Endometrium (tissue), 2 donors: ENCODE measurements around the gene ZMYM2.
A peak's percentile ranks its signal among the peaks of the same experiment; 100 is the strongest.
"Not testable (repeated sequence)": the region's sequence is repeated elsewhere in the genome, so short reads cannot be mapped to it uniquely, and the experiment has no call there.

Source experiments
- FAIRE-seq: peaks from 2 replicates; lab custom pipeline; 2012; peaks lifted over from hg19 to GRCh38; lab: Jason Lieb, UNC
- donor health status: control.
- donor health status: control.

Gene ZMYM2

GRCh38 chr13:19958155-19959111 lies at the start of gene ZMYM2:
Gene ZMYM2, plus strand, starts transcription at chr13:19958727. Its CDS starts 34,346 bp downstream, at chr13:19993073.
- no peak for FAIRE-seq

DNA sequence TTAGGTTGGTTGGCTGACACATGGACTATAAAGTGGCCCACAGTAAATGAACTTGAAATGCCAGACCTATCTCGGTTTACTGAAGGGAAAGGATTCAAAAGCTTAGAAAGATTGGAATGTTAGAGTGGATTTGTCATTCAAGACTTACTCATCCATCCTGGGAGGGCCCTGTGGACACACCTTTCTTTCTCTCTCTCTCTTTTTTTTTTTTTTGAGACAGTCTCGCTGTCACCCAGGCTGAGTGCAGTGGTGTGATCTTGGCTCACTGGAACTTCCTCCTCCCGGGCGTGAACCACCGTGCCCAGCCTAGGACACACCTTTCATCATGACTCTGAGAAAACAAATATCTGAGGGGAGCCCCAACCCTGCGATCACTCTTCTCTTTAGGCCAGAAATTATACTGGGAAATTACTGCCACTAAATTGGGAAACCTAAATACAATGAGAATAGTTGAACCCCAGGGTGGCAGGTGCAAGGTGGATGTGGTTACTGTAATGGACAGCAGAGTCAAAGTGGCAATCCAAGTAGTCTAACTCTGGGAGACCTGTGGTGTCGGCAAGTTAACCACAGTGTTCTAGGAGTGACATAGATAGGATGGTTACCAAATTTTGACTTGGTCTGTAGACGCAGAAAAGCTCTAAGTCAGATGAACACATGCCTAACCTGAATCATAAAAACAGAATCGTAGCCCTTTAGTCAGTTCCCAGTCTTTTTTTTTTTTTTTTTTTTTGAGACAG lies 48.0 kb upstream of the ZMYM2 start:
- FAIRE-seq: no peak

GRCh38 chr13:19927117-19927748 lies 31.3 kb upstream of the ZMYM2 start:
- FAIRE-seq: peak; percentile 65

DNA sequence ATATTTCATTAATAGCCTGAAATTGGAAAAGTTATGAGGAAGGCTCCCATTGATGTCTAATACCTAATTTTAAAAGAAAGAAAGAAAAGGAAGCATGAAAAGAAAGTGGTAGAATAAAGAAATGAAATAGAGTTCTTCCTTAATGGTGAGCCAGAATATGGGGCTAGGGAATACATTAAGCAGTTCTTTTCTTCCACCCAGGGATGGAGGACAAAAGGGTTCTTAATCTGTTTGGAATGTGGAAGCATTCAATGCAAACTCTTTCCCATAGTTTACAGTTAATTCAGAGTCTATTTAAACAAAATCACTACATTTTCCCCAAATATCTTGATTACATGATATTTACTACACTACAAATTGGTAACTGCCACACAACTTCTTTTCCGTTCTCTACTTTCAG lies 18.4 kb upstream of the ZMYM2 start:
- FAIRE-seq: no peak

GRCh38 chr13:19950374-19950773 lies 8.2 kb upstream of the ZMYM2 start:
- no peak for FAIRE-seq

DNA sequence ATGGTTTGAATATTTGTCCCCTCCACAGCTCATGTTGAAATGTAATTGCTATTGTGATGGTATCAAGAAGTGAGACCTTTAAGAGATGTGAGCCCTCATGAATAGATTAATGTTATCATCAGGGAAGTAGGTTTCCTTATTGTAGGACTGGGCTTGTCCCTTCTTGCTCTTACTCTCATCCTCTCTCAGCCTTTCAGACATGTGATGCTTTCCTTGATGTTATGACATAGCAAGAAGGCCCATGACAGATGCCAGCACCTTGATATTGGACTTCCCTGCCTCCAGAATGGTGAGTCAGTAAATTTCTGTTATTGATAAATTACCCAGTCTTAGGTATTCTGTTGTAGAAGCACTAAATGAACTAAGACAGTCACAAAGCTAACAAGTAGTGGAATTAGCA lies 5.7 kb upstream of the ZMYM2 start:
- no peak for FAIRE-seq

- peak; percentile 39 for FAIRE-seq
Observed at GRCh38 chr13:19955873-19956559, 2.5 kb upstream of the ZMYM2 start.

GRCh38 chr13:19957320-19958154 lies 990 bp upstream of the ZMYM2 start:
- FAIRE-seq: no peak

DNA sequence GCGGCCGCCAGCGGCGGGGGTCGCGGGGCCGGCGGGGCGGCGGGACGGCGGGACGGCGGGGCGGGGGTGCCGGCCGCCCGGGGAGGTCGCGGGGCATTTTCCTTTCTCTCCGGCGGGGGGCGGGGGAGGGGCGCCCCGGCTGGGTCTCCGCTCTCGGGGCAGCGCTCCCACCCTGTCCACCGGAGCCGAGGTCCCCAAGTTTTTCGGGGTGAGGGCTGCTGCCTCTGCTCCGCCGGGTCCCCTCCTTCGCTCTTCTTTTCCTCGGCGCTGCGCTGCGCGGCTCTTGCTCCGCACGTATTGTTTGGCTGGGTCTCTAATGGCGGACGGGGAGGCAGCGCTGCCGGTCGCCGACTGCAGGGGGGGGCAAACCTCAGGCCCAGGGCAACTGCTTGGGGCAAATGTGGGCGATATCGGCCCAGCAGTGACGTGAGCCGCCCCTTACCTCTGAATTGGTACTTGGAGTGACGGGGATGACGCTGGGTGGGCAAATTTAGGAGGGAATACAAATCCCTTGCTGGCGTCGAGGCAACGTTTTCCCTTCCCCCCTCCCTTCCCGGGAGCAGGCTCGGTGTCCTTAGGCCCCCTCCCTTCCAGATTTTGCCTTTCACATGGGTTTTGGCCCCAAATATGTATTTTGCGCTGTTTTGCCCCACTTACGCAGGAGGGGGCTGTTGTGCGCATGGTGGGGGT lies 759 bp downstream of the ZMYM2 start:
- no peak for FAIRE-seq

DNA sequence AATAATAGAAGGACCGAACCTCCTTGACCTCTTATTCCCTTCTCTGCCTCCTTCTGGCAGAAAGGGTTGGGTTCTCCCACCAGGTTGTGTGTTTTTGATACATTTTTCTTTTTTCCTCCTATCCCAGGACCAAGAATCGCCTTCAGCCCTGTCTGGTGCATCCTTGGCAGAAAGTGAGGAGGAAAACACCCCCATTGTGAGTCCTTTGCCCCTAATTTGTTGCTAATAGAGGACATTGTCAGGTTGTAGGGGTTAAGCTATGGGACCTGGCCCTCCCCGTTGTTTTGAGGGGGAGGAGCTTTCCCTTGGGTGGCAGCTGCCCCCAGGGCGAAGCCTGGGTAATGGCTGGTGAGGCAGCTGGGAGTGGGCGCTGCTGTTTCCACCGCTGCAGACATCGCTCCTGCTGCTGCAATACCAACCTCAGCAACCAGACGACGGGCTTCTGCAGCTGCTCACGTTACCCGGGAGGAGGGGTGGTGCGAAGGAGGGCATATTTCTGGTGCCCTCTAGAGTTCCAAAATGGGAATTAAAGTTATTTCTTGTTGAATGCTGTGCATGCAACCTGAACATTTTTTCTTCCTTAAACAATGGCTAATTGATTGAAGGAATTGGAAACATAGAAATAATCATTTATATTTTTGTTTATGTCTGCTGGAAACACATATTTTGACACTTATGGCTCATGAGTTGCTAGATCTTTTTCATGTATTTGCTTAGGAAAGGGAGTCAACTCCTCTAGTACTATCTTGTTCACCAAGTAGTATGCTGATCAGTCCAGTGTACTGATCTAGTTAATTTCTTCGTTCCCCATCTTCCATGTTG lies 1.5 kb downstream of the ZMYM2 start:
- peak; percentile 91 for FAIRE-seq

DNA sequence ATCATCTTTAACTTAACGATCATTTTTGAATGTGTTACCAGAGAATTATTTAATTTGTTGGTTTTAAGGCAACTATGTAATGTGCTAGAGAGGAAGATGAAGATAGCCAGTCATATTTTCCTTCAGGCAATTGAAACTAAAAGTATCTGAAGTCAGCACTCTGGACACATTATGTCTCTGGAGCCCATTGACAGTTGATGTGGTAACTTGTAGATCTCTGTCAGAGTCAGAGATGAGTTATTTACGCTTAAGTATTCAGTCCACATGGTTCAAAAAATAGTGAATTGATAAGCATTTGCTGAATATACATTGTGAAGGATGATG lies 2.1 kb downstream of the ZMYM2 start:
- FAIRE-seq: no peak

GRCh38 chr13:19961489-19961888 lies 3.0 kb downstream of the ZMYM2 start:
- FAIRE-seq: no peak

DNA sequence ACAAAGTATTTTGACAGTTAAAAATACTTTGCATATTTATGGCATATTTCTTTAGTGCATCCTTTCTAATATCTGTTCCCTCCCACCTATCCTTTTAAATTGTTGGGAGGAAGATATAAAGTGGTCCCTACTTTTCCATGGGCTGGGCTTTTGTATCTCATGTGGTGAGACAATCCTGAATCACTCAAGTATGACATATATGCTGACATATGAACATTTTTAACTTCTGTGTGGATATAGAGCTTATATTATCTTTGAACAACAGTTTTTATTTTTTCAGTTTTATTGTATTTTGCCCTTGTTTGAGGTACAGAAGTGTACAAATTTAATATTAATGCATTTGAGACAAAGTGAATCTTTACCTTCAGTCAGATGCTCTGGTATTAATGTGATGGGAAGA lies 3.4 kb downstream of the ZMYM2 start:
- no peak for FAIRE-seq

DNA sequence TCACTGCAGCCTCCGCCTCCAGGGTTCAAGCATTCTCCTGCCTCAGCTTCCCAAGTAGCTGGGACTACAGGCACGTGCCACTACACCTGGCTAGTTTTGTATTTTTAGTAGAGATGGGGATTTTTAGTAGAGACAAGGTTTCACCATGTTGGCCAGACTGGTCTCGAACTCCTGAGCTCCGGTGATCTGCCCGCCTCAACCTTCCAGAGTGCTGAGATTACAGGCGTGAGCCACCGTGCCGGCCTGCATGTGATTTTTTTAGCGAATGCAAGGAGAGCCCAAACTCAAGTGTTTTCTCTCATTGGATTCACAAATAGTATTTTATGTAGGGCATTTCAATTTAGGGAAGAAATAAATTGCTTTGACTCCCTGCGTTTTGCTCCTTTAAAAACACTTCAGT lies 4.4 kb downstream of the ZMYM2 start:
- no peak for FAIRE-seq

DNA sequence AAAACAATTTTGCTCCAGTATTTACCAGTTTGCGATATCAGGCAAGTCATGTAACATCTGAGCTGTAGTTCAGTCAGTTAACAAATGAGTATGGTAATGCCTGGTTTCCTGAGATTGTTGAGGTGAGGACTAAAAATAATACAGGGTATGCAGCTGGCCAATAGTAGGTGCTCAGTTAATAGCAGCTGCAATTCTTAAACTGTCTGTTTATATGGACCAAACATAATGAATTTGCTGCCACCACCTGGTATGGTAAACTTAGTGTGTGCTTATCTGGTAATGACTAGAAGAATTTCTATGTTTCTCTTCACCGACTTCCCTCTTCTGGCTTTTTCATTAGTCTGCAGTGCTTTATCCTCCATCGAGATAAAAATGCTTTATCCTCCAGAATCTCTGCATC lies 9.1 kb downstream of the ZMYM2 start:
- FAIRE-seq: no peak

GRCh38 chr13:19974498-19975009 lies 16.0 kb downstream of the ZMYM2 start:
- FAIRE-seq: not testable (repeated sequence)

DNA sequence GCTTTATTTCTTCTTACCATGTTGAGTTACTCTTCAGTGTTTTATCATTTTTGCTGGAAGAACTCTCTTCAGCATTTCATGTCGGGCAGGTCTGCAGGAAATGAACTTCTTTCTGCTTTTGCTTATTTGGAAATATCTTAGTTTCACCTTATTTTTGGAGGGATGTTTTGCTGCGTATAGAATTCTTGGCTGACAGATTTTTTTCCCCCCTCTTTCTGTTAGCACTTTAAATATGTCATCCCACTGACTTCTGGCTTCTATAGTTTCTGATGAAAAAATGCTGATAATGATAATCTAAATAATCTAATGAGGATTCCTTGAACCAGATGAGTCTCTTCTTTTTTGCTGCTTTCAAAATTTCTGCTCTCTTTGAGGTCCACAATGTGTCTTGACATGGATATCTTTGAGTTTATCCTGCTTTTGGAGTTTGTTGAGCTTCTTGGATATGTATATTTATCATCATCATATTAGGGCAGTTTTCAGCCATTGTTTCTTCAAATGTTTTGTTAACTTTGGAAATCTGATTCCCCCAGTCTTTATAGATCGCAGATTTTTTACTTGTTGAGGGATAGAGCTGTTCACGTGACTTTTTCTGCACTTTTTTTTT lies 20.4 kb downstream of the ZMYM2 start:
- FAIRE-seq: no peak

GRCh38 chr13:19981685-19982238 lies 23.2 kb downstream of the ZMYM2 start:
- FAIRE-seq: no peak
